Lung microvascular endothelial cell (primary cell): ENCODE results near the gene LRRC7. TPM values are rescaled to one million over a fixed set of nuclear protein-coding genes. Genes with fewer than 3 reads are reported as not detected.

Source experiments
- DNase-seq, 2 donors: peaks; one replicate each; pipeline versions ENCODE4 v3.0.0 to v3.0.0-alpha.2; 2010; ENCODE audit warnings: low read depth in 2 of 2
- total RNA-seq: library from RNA; depleted of rRNA; stranded (reverse); fragments of >200 nt; gene quantifications from 2 replicates; pipeline ENCODE4 v1.2.1, GENCODE V29; 2014

Gene LRRC7
- total RNA-seq, 1 donor from 2014 or later, result under 0.01 TPM

GRCh38 chr1:69765951-69766350 lies 198.2 kb downstream of the LRRC7 start:
- DNase-seq, result no peak

GRCh38 chr1:69766431-69767180 lies 198.9 kb downstream of the LRRC7 start:
- DNase-seq, result peak in 1 of 2 donors; percentile 7

DNA sequence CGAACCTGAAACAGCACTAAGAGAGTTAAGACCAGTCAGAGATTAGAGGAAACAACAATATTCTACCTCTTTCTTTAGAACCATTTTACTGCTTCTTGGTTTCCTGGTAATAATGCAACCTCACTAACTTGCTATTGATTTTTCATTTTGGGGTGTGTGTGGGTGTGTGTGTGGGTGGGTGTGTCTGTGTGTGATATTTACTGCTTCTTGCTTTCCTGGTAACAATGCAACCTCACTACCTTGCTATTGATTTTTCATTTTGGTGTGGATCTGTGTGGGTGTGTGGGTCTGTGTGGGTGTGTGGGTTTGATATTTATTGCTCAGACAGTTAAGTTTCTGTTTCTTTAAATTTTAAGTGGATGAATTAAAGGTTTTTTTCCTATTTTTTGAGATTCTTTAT lies 208.8 kb downstream of the LRRC7 start:
- DNase-seq, result no peak

- DNase-seq, result no peak
Measured at GRCh38 chr1:69777423-69777822, 209.7 kb downstream of the LRRC7 start.

- no peak for DNase-seq
Measured at GRCh38 chr1:69777971-69778370, 210.2 kb downstream of the LRRC7 start.

GRCh38 chr1:69787151-69787550 lies 219.4 kb downstream of the LRRC7 start:
- no peak for DNase-seq

- DNase-seq, result no peak
Measured at GRCh38 chr1:69791311-69791710, 223.6 kb downstream of the LRRC7 start.

DNA sequence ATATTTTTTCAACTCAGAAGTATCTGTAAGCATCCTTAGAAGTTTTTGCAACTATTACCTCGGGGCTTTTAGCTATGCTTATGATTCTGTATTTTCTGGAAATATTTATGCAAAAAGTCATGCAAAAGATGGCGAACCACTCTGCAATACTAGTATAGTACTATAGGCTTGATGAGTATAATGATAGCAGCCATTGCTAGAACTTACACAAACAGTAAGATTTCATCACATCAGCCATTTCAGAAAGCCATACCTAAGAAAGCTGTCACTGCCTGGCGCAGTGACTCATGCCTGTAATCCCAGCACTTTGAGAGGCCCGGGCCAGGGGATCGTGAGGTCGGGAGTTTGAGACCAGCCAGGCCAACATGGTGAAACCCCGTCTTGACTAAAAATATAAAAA lies 227.1 kb downstream of the LRRC7 start:
- no peak for DNase-seq

GRCh38 chr1:69814926-69815325 lies 247.2 kb downstream of the LRRC7 start:
- DNase-seq, result no peak

- DNase-seq, result no peak
Measured at GRCh38 chr1:69824932-69825331, 257.2 kb downstream of the LRRC7 start.

- no peak for DNase-seq
Measured at GRCh38 chr1:69827732-69828131, 260.0 kb downstream of the LRRC7 start.

GRCh38 chr1:69833536-69833935 lies 265.8 kb downstream of the LRRC7 start:
- DNase-seq, result no peak

- DNase-seq, result no peak
Measured at GRCh38 chr1:69834336-69834735, 266.6 kb downstream of the LRRC7 start.

GRCh38 chr1:69835955-69836354 lies 268.2 kb downstream of the LRRC7 start:
- no peak for DNase-seq

DNA sequence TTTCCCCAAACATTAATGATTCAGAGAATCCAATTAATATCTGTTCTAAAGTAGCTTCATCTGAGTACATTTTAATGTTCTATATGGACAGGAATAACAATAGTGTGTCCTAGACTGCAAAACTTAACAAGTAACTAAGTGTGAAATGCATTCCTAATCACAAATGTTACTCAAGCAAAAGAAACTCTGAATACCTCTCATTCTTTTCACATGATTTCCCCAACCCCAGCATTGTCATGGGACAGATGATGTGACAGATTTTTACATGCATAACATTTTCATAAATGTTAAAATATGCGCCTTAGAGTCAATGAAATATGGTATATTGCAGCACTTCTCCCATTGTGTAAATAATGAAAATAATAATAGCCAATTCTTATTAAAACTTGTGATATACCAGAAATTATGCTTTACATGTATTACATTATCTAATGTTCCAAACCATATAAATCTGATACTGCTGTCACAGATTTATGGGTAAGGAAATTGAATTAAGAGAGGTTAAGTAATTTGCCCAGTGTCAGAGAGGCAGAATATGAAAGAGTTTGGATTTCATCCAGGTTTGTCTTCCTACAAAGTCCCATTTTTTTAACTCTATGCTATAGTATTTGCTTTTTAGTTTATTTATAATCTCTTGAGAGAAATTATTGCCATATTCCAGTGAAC lies 269.4 kb downstream of the LRRC7 start:
- no peak for DNase-seq

DNA sequence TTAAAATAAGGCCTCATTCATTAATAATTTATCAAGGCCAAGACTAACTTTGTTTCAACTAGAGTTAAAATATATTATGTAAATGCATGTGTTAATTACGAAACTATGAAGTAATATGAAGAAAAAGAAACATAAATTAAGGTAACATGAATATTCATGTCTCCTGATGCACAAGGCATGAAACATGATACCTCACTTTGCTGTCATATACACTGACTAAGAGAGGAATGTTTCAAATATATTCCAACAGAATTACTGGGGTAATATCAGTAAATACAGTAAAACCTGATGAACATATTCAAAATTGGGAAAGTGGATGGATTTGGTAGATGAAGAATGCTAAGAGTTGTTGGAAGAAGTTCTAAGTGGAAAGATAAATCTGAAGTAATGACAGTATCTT lies 274.6 kb downstream of the LRRC7 start:
- no peak for DNase-seq

DNA sequence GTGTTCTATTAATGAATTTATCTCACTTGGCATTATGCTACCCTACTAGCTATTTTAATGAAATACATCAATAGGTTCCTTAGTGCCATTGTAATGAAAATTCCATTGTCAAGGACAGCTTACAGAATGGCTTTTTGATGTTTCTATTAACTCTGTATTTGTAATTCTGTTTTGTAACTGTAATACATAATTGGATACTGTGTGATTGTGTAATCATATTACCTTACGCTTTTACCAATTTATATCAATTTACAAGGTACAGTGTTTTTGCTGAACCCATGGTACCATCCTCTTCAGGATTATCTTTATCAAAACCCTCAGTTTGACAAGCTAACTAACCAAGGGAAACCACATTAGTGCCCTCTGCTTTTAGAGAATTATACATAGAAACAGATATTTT lies 277.9 kb downstream of the LRRC7 start:
- no peak for DNase-seq

- DNase-seq, result no peak
Measured at GRCh38 chr1:69846267-69846666, 278.5 kb downstream of the LRRC7 start.

DNA sequence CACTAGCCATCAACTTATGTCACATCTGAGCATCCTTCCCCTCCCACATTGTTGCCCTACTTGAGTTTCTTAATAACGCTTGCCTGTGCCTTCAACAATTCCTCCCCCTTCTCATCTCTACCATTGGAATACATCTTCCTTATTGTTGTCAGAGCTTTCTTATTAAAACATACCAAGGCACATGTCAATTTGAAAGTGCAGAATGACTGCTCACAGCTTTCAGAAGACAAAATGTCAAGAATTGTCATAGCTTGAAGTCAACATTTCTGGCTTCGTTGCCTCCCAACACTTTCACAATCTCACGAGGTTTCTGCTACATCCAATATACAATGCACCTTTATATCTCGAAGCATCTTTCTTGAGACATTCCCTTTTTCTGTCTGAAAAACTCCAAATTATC lies 279.9 kb downstream of the LRRC7 start:
- DNase-seq, result no peak

- DNase-seq, result peak in 1 of 2 donors; percentile 12
Measured at GRCh38 chr1:69852151-69852550, 284.4 kb downstream of the LRRC7 start.

GRCh38 chr1:69852706-69853105 lies 285.0 kb downstream of the LRRC7 start:
- DNase-seq, result no peak

DNA sequence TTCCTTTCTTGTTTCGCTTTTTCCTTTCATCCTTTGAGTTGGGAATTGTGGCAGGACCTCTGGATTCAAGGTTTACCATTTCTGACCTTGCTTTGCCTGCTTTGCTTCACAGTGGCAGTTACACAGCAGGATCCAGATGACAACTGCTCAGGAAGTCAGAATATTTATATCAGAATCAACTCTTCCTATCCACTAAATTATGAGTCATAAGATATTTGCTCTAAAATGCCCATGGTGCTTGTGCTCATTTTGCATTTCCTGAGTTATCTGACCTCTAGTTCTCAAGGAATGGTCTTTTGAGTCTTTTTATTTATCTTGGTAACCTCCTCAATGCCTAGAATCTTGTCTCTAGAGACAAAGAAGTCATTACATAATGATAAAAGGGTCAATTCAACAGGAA lies 290.8 kb downstream of the LRRC7 start:
- DNase-seq, result peak; percentile 15 to 65

DNA sequence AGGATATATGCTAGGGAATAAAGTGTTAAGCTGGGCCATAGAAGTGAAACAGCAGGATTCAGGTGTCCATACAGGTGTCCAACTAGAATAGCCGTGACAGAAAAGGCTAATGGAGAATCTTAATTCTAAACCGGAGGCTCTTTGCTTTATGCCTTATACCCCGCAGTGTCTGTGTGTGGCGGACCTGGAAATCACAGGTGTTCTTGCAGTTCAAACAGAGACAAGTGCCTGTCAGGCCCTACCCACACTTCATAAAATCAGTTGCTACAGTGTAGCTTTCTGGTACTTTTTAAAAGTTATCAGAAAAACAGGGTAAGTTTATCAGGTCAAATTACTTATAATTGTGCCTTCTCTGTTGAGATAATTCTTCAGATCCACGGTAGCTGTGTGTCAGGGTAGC lies 293.9 kb downstream of the LRRC7 start:
- no peak for DNase-seq
